ENCODE data around the gene PDE4B.

The PDE4B gene

DNA sequence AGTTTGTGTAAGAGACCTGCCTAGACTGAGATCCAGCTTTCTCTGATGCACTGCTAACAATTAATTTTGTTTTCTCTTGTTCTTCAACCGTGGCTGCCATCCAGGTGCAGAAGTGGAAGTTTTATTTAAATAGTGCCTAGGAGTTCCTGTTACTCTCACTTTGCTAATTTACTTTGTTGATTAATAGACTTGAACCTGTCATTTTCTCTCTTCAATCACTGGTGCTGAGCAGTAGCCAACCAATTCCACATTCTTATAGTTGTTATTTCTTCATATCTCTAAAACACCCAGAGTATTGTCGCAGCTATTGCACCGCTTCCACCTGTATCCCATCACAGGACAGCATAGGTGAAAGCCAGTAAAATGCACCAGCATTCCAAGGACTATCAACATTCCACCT, 157.2 kb downstream of the PDE4B start:
- Histone ChIP-seq H3K36me3 (ENCODE audit: insufficient read depth, low read length) (no peaks in the 10 kb centered on the region), H3K4me1 (ENCODE audit: insufficient read depth, low read length, poor library complexity, severe bottlenecking) (peaks cover 35% of the 10 kb centered on the region), H3K9me2 (replicated peaks; ENCODE audit: low read depth, low read length) (no peaks in the 10 kb centered on the region), H3K9me3 (ENCODE audit: insufficient read depth, low read depth, low read length) (no peaks in the 10 kb centered on the region), H3K9ac (ENCODE audit: low read depth, low read length, poor library complexity, severe bottlenecking) (no peak overlapping the region), H3F3A (ENCODE audit: low read depth) (no peaks in the 10 kb centered on the region), H2AFZ (ENCODE audit: low read length) (no peak overlapping the region), H4K20me1 (ENCODE audit: insufficient read depth, low read length, poor library complexity, severe bottlenecking) (no peaks in the 10 kb centered on the region), H3K79me2 (ENCODE audit: insufficient read depth, low read length) (peaks cover 8% of the 10 kb centered on the region), H3K27me3 (ENCODE audit: insufficient read depth, low read length, poor library complexity, severe bottlenecking) (no peaks in the 10 kb centered on the region), H3K4me2 (ENCODE audit: low read depth, low read length, poor library complexity, severe bottlenecking) (no peak overlapping the region), H3K4me3 (ENCODE audit: low read length, poor library complexity, severe bottlenecking) (no peak overlapping the region)
- TF ChIP-seq, protein P1, sequence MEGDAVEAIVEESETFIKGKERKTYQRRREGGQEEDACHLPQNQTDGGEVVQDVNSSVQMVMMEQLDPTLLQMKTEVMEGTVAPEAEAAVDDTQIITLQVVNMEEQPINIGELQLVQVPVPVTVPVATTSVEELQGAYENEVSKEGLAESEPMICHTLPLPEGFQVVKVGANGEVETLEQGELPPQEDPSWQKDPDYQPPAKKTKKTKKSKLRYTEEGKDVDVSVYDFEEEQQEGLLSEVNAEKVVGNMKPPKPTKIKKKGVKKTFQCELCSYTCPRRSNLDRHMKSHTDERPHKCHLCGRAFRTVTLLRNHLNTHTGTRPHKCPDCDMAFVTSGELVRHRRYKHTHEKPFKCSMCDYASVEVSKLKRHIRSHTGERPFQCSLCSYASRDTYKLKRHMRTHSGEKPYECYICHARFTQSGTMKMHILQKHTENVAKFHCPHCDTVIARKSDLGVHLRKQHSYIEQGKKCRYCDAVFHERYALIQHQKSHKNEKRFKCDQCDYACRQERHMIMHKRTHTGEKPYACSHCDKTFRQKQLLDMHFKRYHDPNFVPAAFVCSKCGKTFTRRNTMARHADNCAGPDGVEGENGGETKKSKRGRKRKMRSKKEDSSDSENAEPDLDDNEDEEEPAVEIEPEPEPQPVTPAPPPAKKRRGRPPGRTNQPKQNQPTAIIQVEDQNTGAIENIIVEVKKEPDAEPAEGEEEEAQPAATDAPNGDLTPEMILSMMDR (conservative IDR thresholded peaks at IDR 0.05; ENCODE audit: low read length) = no peak
- TF ChIP-seq EZH2phosphoT487 (IDR thresholded peaks at IDR 0.05; ENCODE audit: borderline replicate concordance) = no peak

DNA sequence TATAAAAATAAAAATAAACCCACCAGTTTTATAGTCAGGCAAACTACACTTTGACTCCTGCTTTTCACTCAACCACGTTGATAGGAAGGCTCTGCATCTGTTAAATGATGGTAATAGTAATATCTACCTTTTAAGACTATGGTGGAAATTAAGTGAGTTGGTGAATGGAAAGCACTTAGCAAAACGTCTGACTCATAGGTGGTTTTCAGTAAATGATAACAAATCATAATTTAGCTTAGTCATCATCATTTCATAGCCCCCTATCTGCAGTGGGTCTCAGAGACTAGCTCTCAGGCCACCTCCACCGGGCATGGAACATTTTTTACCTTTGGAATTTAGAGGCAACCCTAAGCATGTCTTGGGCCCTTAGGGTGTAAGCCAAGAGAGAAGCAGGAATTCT, 160.0 kb downstream of the PDE4B start:
- Histone ChIP-seq H3K4me3 (ENCODE audit: low read length, poor library complexity, severe bottlenecking) (no peak overlapping the region), H4K20me1 (ENCODE audit: insufficient read depth, low read length, poor library complexity, severe bottlenecking) (no peaks in the 10 kb centered on the region), H3K79me2 (ENCODE audit: insufficient read depth, low read length) (0 out of 2 replicates have a peak, but pooled peaks cover 5% of the 10 kb centered on the region), H3K9ac (ENCODE audit: low read depth, low read length, poor library complexity, severe bottlenecking) (no peak overlapping the region), H3K4me2 (ENCODE audit: low read depth, low read length, poor library complexity, severe bottlenecking) (peak overlapping the region; percentile 19), H3K36me3 (ENCODE audit: insufficient read depth, low read length) (no peaks in the 10 kb centered on the region), H3K27me3 (ENCODE audit: insufficient read depth, low read length, poor library complexity, severe bottlenecking) (no peaks in the 10 kb centered on the region), H3K9me3 (ENCODE audit: insufficient read depth, low read depth, low read length) (no peaks in the 10 kb centered on the region), H2AFZ (ENCODE audit: low read length) (no peak overlapping the region), H3K4me1 (ENCODE audit: insufficient read depth, low read length, poor library complexity, severe bottlenecking) (peaks cover 43% of the 10 kb centered on the region), H3F3A (ENCODE audit: low read depth) (no peaks in the 10 kb centered on the region), H3K9me2 (replicated peaks; ENCODE audit: low read depth, low read length) (no peaks in the 10 kb centered on the region)
- TF ChIP-seq, protein P1 (conservative IDR thresholded peaks at IDR 0.05; ENCODE audit: low read length) = no peak
- no peak for TF ChIP-seq EZH2phosphoT487 (IDR thresholded peaks at IDR 0.05; ENCODE audit: borderline replicate concordance)

DNA sequence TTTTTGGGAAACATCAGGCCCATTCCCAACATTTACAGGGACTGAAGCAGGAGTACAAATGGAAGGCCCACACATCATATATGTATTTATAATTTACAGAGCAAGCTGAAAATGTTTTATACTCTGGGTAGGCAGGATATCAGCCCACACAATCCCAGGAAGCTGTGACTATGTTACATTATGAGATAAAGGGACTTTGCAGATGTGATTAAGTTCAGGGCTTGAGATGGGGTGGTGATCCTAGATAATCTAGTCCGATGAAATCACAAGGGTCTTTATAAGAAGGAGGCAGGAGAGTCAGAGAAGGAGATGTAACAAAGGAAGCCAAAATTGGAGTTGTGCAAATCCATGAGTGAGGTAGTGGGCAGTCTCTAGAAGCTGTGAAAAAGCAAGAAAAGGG, 160.5 kb downstream of the PDE4B start:
- Histone ChIP-seq H3K9me3 (ENCODE audit: insufficient read depth, low read depth, low read length) (no peaks in the 10 kb centered on the region), H3F3A (ENCODE audit: low read depth) (no peaks in the 10 kb centered on the region), H3K4me3 (ENCODE audit: low read length, poor library complexity, severe bottlenecking) (no peak overlapping the region), H4K20me1 (ENCODE audit: insufficient read depth, low read length, poor library complexity, severe bottlenecking) (no peaks in the 10 kb centered on the region), H3K27me3 (ENCODE audit: insufficient read depth, low read length, poor library complexity, severe bottlenecking) (no peaks in the 10 kb centered on the region), H3K4me1 (ENCODE audit: insufficient read depth, low read length, poor library complexity, severe bottlenecking) (peaks cover 43% of the 10 kb centered on the region), H3K4me2 (ENCODE audit: low read depth, low read length, poor library complexity, severe bottlenecking) (peak overlapping the region; percentile 19), H3K36me3 (ENCODE audit: insufficient read depth, low read length) (no peaks in the 10 kb centered on the region), H3K79me2 (ENCODE audit: insufficient read depth, low read length) (0 out of 2 replicates have a peak, but pooled peaks cover 5% of the 10 kb centered on the region), H3K9me2 (replicated peaks; ENCODE audit: low read depth, low read length) (no peaks in the 10 kb centered on the region), H3K9ac (ENCODE audit: low read depth, low read length, poor library complexity, severe bottlenecking) (no peak overlapping the region), H2AFZ (ENCODE audit: low read length) (no peak overlapping the region)
- TF ChIP-seq, protein P1 (conservative IDR thresholded peaks at IDR 0.05; ENCODE audit: low read length) = no peak
- no peak for TF ChIP-seq EZH2phosphoT487 (IDR thresholded peaks at IDR 0.05; ENCODE audit: borderline replicate concordance)

All from Loucy (cell line).